Ishikawa (cell line): ENCODE data around the gene AKR1B1.

ENCODE experiments used
- CEBPB ChIP-seq: IDR thresholded peaks from 2 replicates; pipeline ENCODE4 v1.6.1; 2012
- CREB1 ChIP-seq: IDR thresholded peaks from 2 replicates; pipeline ENCODE4 v1.6.1; 2012; ENCODE audit warnings: low read depth
- EGR1 ChIP-seq: IDR thresholded peaks from 2 replicates; pipeline ENCODE4 v1.6.1; 2012
- EP300 ChIP-seq: IDR thresholded peaks from 2 replicates; pipeline ENCODE4 v1.6.1; 2012; ENCODE audit warnings: borderline replicate concordance
- FOXM1 ChIP-seq: IDR thresholded peaks from 2 replicates; pipeline ENCODE4 v1.6.1; 2012; ENCODE audit warnings: low read depth, borderline replicate concordance
- MAX ChIP-seq: IDR thresholded peaks from 2 replicates; pipeline ENCODE4 v1.6.1; 2012
- NFIC ChIP-seq: IDR thresholded peaks from 2 replicates; pipeline ENCODE4 v1.6.1; 2012
- RAD21 ChIP-seq: IDR thresholded peaks from 2 replicates; pipeline ENCODE4 v1.6.1; 2012; ENCODE audit warnings: low read depth
- REST ChIP-seq: IDR thresholded peaks from 2 replicates; pipeline ENCODE4 v1.6.1; 2012; ENCODE audit warnings: low read depth, mild to moderate bottlenecking
- TAF1 ChIP-seq: IDR thresholded peaks from 2 replicates; pipeline ENCODE4 v1.6.1; 2012; ENCODE audit warnings: low read depth, mild to moderate bottlenecking
- TCF12 ChIP-seq: IDR thresholded peaks from 2 replicates; pipeline ENCODE4 v1.6.1; 2012; ENCODE audit warnings: low read depth
- TEAD4 ChIP-seq: IDR thresholded peaks from 2 replicates; pipeline ENCODE4 v1.6.1; 2012
- USF1 ChIP-seq: IDR thresholded peaks from 2 replicates; pipeline ENCODE4 v1.6.1; 2012
- YY1 ChIP-seq: IDR thresholded peaks from 2 replicates; pipeline ENCODE4 v1.6.1; 2012; ENCODE audit warnings: low read depth
- ZBTB7A ChIP-seq: IDR thresholded peaks from 2 replicates; pipeline ENCODE4 v1.6.1; 2012; ENCODE audit warnings: low read depth

AKR1B1 gene

GRCh38 chr7:134462337-134462925, 3.5 kb upstream of the AKR1B1 start:
- TF ChIP-seq CEBPB (no peak), CREB1 (no peak), TCF12 (no peak), YY1 (no peak), MAX (no peak), REST (no peak), EP300 (no peak), EGR1 (no peak), TAF1 (no peak), RAD21 (no peak), USF1 (no peak), ZBTB7A (no peak), FOXM1 (no peak)

- TF ChIP-seq CREB1 (no peak), TEAD4 (no peak), TCF12 (no peak), YY1 (no peak), TAF1 (no peak), REST (no peak), EGR1 (no peak), FOXM1 (no peak), EP300 (no peak), CEBPB (no peak), MAX (no peak), ZBTB7A (no peak), USF1 (no peak), RAD21 (no peak), NFIC (no peak)
These were observed 3.0 kb upstream of the AKR1B1 start for GRCh38 chr7:134461916-134462315.

GRCh38 chr7:134459981-134460380, 1.1 kb upstream of the AKR1B1 start:
- TF ChIP-seq MAX (no peak), EP300 (no peak), YY1 (no peak), RAD21 (no peak), FOXM1 (no peak), CREB1 (no peak), TAF1 (no peak), NFIC (no peak), ZBTB7A (no peak), CEBPB (no peak), USF1 (no peak), EGR1 (no peak), TEAD4 (no peak)

GRCh38 chr7:134458341-134458805, 527 bp downstream of the AKR1B1 start:
- TF ChIP-seq REST (no peak), EGR1 (no peak), USF1 (no peak), CEBPB (no peak), CREB1 (no peak), YY1 (no peak), ZBTB7A (no peak), RAD21 (no peak), FOXM1 (no peak), TEAD4 (no peak), EP300 (no peak)
